DOHH2 (cell line): Measurements from ENCODE around the gene FLNA.

ENCODE experiments used
- EZH2phosphoT487 ChIP-seq: fragments of 200-600 bp; sonication (generic); IDR thresholded peaks from 2 replicates; pipeline ENCODE4 v1.6.1; 2017; ENCODE audit warnings: borderline replicate concordance, mild to moderate bottlenecking, antibody characterized with exemption, low read length, moderate library complexity, mixed read lengths
- TF ChIP-seq, protein P1 (sequence below): fragments of 200-600 bp; sonication (generic); IDR thresholded peaks from one replicate; pipeline ENCODE4 v1.5.1; 2014; ENCODE audit warnings: antibody characterized with exemption, mild to moderate bottlenecking, low read depth, low read length; ENCODE audit not compliant: poor library complexity, severe bottlenecking

DNA sequence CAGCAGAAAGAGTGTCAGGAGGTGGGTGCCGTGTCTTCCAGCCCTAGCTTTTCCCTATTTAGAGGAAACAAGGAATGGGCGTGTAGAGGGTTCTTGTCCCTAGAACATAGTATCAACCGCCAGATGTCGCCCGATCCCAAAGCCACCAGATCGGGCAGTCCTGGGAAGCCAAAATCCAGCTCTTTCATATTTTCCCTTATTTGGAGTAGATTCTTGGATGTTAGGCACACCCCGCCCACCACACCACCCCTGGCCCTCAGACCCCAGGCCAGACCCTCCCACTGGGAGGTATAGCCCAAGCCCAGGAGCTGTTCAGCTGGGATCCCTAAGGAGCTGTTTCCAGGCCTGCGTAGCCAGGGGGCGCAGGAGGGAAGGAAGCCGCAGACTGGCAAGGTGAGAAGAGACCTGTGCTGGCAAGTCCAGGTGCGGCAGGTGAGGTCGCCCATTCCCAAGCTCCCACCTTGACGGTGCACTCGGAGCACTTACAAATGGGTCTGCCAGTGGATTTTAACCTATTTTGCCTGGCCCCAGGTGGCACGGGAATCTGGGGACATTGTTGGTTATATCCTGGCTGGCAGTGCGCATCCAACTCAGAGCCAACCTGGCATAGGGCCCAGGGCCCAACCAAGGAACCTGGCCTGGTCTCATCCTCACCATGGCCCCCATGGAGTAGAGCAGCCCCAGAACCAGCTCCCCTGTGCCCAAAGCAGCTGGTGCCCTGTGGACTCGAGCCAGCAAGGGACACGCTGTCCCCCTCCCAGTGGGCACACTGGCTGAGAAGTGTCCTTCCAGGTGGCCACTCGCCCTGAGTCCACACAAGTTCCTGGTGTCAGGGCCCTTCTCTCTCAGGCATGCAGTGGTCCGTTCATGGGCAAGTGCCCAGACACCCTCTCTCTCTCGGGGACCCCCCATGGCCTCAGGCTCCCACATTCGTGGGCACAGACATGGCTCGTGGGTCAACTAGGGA lies 811 bp downstream of the FLNA start:
- TF ChIP-seq, protein P1, sequence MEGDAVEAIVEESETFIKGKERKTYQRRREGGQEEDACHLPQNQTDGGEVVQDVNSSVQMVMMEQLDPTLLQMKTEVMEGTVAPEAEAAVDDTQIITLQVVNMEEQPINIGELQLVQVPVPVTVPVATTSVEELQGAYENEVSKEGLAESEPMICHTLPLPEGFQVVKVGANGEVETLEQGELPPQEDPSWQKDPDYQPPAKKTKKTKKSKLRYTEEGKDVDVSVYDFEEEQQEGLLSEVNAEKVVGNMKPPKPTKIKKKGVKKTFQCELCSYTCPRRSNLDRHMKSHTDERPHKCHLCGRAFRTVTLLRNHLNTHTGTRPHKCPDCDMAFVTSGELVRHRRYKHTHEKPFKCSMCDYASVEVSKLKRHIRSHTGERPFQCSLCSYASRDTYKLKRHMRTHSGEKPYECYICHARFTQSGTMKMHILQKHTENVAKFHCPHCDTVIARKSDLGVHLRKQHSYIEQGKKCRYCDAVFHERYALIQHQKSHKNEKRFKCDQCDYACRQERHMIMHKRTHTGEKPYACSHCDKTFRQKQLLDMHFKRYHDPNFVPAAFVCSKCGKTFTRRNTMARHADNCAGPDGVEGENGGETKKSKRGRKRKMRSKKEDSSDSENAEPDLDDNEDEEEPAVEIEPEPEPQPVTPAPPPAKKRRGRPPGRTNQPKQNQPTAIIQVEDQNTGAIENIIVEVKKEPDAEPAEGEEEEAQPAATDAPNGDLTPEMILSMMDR = peak; percentile 85
- TF ChIP-seq EZH2phosphoT487 = no peak
